Airway epithelial cell (primary cell): ENCODE data around the gene RALY. TPM values are rescaled to one million over a fixed set of nuclear protein-coding genes. Genes with fewer than 3 reads are reported as not detected.

ENCODE experiments used
- total RNA-seq: library from RNA; depleted of rRNA; stranded (reverse); fragments of >200 nt; gene quantifications from 2 replicates; pipeline ENCODE4 v1.2.3, GENCODE V29; 2015

The RALY gene
- total RNA-seq = 90.3 and 104 TPM in 2 replicates

DNA sequence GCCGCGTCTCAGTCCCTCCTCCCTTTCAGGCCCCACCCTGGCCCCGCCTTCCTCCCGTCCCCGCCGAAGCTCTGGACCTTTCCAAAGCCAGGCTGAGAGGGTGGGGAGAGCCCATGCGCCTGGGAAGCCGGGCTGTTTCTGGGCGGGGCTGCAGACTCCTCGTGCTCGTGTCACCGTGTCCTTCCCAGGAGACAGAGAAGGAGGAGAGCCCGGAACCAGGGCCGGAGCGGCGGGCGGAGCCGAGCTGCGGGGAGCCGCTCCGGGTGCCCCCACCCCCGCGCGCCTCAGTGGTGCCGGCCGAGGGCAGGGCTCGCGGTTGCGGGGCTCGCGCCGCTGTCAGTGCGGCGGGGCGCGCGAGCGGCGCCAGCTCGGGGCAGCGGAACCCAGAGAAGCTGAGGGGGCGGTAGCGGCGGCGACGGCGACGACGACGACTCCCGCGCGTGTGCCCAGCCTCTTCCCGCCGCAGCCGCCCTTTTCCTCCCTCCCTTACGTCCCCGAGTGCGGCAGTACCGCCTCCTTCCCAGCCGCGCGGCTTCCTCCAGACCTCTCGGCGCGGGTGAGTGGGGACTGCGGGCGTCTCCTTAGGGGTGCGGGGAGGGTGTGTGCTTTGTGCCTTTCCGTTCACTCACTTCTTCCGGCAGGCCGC is at the start of gene RALY:
Gene RALY, plus strand, starts transcription at position 336 of the 646 bp plus-strand sequence. CDS start 78,164 bp downstream, outside the sequence.

DNA sequence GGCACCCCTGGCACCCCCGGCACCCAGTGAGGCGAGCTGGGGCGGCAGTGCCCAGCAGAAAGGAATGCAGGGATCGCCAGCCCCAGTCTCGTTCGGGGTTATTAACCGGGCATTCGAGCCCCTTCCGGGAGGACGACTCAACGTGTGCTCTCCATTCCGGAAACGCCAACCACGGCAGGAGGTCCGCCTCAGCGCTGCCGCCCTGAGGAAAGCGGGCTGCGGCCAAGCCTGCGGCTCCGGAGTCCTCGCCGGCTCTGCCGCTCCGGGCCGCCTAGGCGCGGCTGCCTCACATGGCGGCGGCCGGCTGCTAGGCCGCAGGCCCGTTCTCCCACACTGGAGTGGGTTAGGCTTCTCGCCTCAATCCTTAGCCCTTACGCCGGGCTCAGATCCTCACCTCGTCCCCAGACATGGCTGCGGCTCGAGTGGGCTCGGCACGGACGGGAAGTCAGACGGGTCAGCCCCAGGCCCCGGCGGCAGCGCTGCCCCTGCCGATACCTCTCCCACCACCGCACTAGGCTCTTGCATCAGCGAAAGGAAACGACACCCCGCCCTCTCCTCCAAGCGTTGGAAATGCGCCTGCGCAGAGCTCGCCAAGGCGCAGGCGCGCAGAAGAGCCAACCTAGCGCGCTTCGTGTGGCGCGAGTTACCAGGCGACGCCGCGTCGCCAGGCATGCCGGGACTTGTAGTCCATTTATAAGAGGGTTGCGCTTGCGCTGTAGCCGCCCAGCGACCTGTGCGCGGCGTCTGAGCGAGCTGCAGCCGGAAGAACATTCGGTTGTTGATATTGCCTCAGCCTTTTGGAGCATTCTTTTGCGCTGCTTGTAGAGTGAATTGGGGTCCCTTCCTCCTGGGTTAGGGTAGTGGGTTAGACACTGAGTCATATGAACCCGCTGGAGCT is 118.2 kb downstream of the RALY start, which contains the start of gene EIF2S2:
Gene EIF2S2, minus strand, starts transcription at position 542 of the 898 bp plus-strand sequence. Its CDS starts 133 bp downstream, at position 409.

Other genes with a start within 250 kb of the RALY start
- 38.3 and 48.2 TPM in 2 replicates for gene CHMP4B, start 182.6 kb upstream of the RALY start, total RNA-seq
- 94.1 and 95.1 TPM in 2 replicates for gene EIF2S2, start 118.3 kb downstream of the RALY start, total RNA-seq
- not detected in 2 replicates for gene ASIP, start 247.5 kb downstream of the RALY start, total RNA-seq